K562 (cell line): ENCODE measurements around the gene ZNF521. TPM values are rescaled to one million over a fixed set of nuclear protein-coding genes. Genes with fewer than 3 reads are reported as not detected.

ENCODE experiments used
- ATAC-seq: fragments of 200-7000 bp; cut with Tn5 transposase; 3 replicates; pipeline ENCODE4 v1.9.1; 2020; ENCODE audit warnings: moderate library complexity
- BruUV-seq: library from RNA; stranded (reverse); fragments of 400-500 nt; replicated peaks from 2 replicates; lab custom pipeline; 2021; lab: Mats Ljungman, UMichigan
- CTCF ChIA-PET: fragments of 300-600 bp; formaldehyde crosslinking; extraction: SDS; loops from one replicate; lab custom pipeline; 2021; ENCODE audit warnings: low intra/inter-chr PET ratio; lab: Yijun Ruan, JAX
- POLR2A ChIA-PET: fragments of 300-600, 350-650 bp; sonication (Branson Sonifier 250); formaldehyde crosslinking; extraction: SDS; loops from one replicate; lab custom pipeline; 2021; ENCODE audit warnings: antibody characterized with exemption, inconsistent platforms; lab: Yijun Ruan, JAX
- DNase-seq, 4 experiments: peaks; one replicate each; pipeline versions ENCODE4 v3.0.0 to v3.0.0-alpha.2; 2011 to 2018; ENCODE audit warnings: low spot score in 3 of 4, mixed read lengths in 3 of 4; ENCODE audit errors: extremely low read depth in 1 of 4
- FAIRE-seq: peaks from 2 replicates; lab custom pipeline; 2011; peaks lifted over from hg19 to GRCh38; lab: Jason Lieb, UNC
- H2AFZ ChIP-seq: 2 replicates; pipeline ENCODE4 v1.6.0; 2011; ENCODE audit warnings: low read depth, low read length, control low read depth, inconsistent platforms
- H3K27ac ChIP-seq: fragments of 200-600 bp; 3 replicates; pipeline ENCODE4 v1.8.0; 2011; ENCODE audit warnings: low read depth, mild to moderate bottlenecking, control low read depth, inconsistent platforms, low read length, moderate library complexity, mixed read lengths; ENCODE audit errors: extremely low read depth
- H3K27me3 ChIP-seq, 2 experiments: fragments of 300-600 bp in 1 of 2; 2 replicates in 1 of 2; 3 replicates in 1 of 2; pipeline versions ENCODE4 v1.6.0 to v1.8.0; 2011; ENCODE audit warnings: inconsistent platforms in 2 of 2, low read length in 2 of 2, mild to moderate bottlenecking in 1 of 2, mixed read lengths in 1 of 2, moderate library complexity in 1 of 2; ENCODE audit not compliant: control insufficient read depth in 2 of 2, insufficient read depth in 2 of 2
- H3K36me3 ChIP-seq: fragments of 300-600 bp; 3 replicates; pipeline ENCODE4 v1.8.0; 2011; ENCODE audit warnings: mild to moderate bottlenecking, low read length, inconsistent platforms; ENCODE audit not compliant: control insufficient read depth, insufficient read depth
- H3K4me1 ChIP-seq, 2 experiments: fragments of 200-600 bp in 1 of 2; replicated peaks in 1 of 2; 2 replicates in 1 of 2; 3 replicates in 1 of 2; pipeline versions ENCODE4 v1.5.1 to v1.8.0; 2011; ENCODE audit warnings: inconsistent platforms in 2 of 2, low read length in 2 of 2, mild to moderate bottlenecking in 1 of 2, mixed read lengths in 1 of 2, moderate library complexity in 1 of 2; ENCODE audit not compliant: control insufficient read depth in 2 of 2, insufficient read depth in 2 of 2
- H3K4me2 ChIP-seq: 2 replicates; pipeline ENCODE4 v1.6.1; 2011; ENCODE audit warnings: low read length, control low read depth, inconsistent platforms, mixed read lengths; ENCODE audit not compliant: insufficient read depth
- H3K4me3 ChIP-seq: fragments of 200-600 bp; sonication (generic), shearing (Covaris generic); 2 replicates; pipeline ENCODE4 v1.5.1; 2016; ENCODE audit warnings: control low read depth, inconsistent platforms
- H3K79me2 ChIP-seq: fragments of 200-600 bp; 3 replicates; pipeline ENCODE4 v1.8.0; 2011; ENCODE audit warnings: low read length, inconsistent platforms; ENCODE audit not compliant: control insufficient read depth, insufficient read depth
- H3K9ac ChIP-seq, 2 experiments: 2 replicates each; pipeline versions ENCODE4 v1.6.0 to v1.6.1; 2011; ENCODE audit warnings: low read depth in 2 of 2, low read length in 2 of 2, control low read depth in 1 of 2, inconsistent platforms in 1 of 2, mild to moderate bottlenecking in 1 of 2, mixed read lengths in 1 of 2; ENCODE audit not compliant: insufficient read depth in 1 of 2
- H3K9me1 ChIP-seq: one replicate; pipeline ENCODE4 v1.6.0; 2011; ENCODE audit warnings: inconsistent platforms, mild to moderate bottlenecking, low read length, moderate library complexity; ENCODE audit not compliant: control insufficient read depth, insufficient read depth
- H3K9me3 ChIP-seq: replicated peaks from 2 replicates; pipeline ENCODE4 v1.5.1; 2011; ENCODE audit warnings: low read depth, low read length, inconsistent platforms; ENCODE audit not compliant: control insufficient read depth, insufficient read depth
- H4K20me1 ChIP-seq: replicated peaks from 2 replicates; pipeline ENCODE4 v1.6.1; 2011; ENCODE audit warnings: low read length, inconsistent platforms, mixed read lengths; ENCODE audit not compliant: control insufficient read depth, insufficient read depth
- L3MBTL2 ChIP-seq: fragments of 450-650 bp; IDR thresholded peaks from 2 replicates; pipeline ENCODE4 v1.6.1; 2016; ENCODE audit warnings: mild to moderate bottlenecking, moderate library complexity
- MEIS2 ChIP-seq: fragments of 450-650 bp; IDR thresholded peaks from 2 replicates; pipeline ENCODE4 v1.6.1; 2014; ENCODE audit warnings: mild to moderate bottlenecking; ENCODE audit not compliant: partially characterized antibody
- RCOR1 ChIP-seq, 2 experiments: IDR thresholded peaks; 2 replicates each; pipeline ENCODE4 v1.6.1; 2012; ENCODE audit warnings: low read depth in 2 of 2, low read length in 2 of 2, borderline replicate concordance in 1 of 2, improper control_type of control experiment in 1 of 2
- SMARCA5 ChIP-seq: fragments of 450-650 bp; IDR thresholded peaks from 2 replicates; pipeline ENCODE4 v1.6.1; 2016
- ZNF124 ChIP-seq: sonication (generic); formaldehyde crosslinking; IDR thresholded peaks from 2 replicates; pipeline ENCODE4 v1.8.1; 2022; ENCODE audit warnings: missing genetic modification reagents
- ZNF444 ChIP-seq: fragments of 250-450 bp; sonication (Bioruptor Pico); IDR thresholded peaks from 2 replicates; pipeline ENCODE4 v1.4.0; 2020; ENCODE audit warnings: mild to moderate bottlenecking, moderate library complexity
- ZNF449 ChIP-seq: fragments of 250-450 bp; sonication (Bioruptor Pico); IDR thresholded peaks from 2 replicates; pipeline ENCODE4 v1.8.0; 2022; ENCODE audit warnings: moderate library complexity, mild to moderate bottlenecking, inconsistent platforms
- WGBS: fragments of 100-300 bp; shearing (Covaris generic); methylation state at CpG from one replicate; pipeline ENCODE4 v1.1.6; 2016; ENCODE audit warnings: low coverage, mixed read lengths; ENCODE audit not compliant: insufficient coverage; ENCODE audit errors: missing lambda C conversion rate; 5-methylcytosine and 5-hydroxymethylcytosine counted together
- in situ Hi-C: fragments of 300-500 bp; cut with MboI; formaldehyde crosslinking; loops from 4 replicates; pipeline ENCODE4 v1.15.0; 2018; ENCODE audit warnings: inconsistent platforms, mixed read lengths
- intact Hi-C: fragments of 100-400 bp; cut with micrococcal nuclease; formaldehyde crosslinking; loops from 2 replicates; pipeline ENCODE4 v1.14.2; 2022
- polyA plus RNA-seq, 8 experiments: library from polyadenylated mRNA; depleted of rRNA in 4 of 8; stranded (reverse) in 5 of 8; unstranded in 3 of 8; fragments of >200 nt; fragmentation: Nextera tagmentation in 2 of 8; fragmentation: Illumina TruSeq in 1 of 8; extraction: Ambion mirVana in 2 of 8; extraction: Trizol in 1 of 8; gene quantifications; 2 replicates each; pipeline versions ENCODE4 v1.2.1 to v1.2.3, GENCODE V29; 2011 to 2014; ENCODE audit warnings: inconsistent platforms in 1 of 8, missing spikeins in 1 of 8
- total RNA-seq, 7 experiments: library from RNA; depleted of rRNA in 6 of 7; stranded (reverse); fragments of >200 nt in 6 of 7; fragmentation: Illumina TruSeq in 2 of 7; extraction: Trizol in 2 of 7; gene quantifications; 2 replicates each; pipeline versions ENCODE4 v1.2.1 to v1.2.3, GENCODE V29; 2011 to 2021; ENCODE audit warnings: low replicate concordance in 1 of 7

The ZNF521 gene
- total and polyA plus RNA-seq, 9 of the 15 experiments (the other 6 are each of a cell fraction or from before 2014, with no cell fraction given): 1.2 to 5.8 (median 1.6) TPM

GRCh38 chr18:25284861-25285550, 67.0 kb downstream of the ZNF521 start:
- FAIRE-seq (no peak), ATAC-seq (no peak), DNase-seq (no peak)
- Histone ChIP-seq H3K4me2 (no peak overlapping the region), H3K9me3 (no peaks in the 10 kb centered on the region), H3K36me3 (no peaks in the 10 kb centered on the region), H3K9ac (no peak overlapping the region), H3K27ac (no peak overlapping the region), H3K4me3 (no peak overlapping the region), H3K4me1 (no peaks in the 10 kb centered on the region), H2AFZ (no peak overlapping the region), H3K27me3 (no peaks in the 10 kb centered on the region; a peak in 2 of 5 replicates), H3K9me1 (no peaks in the 10 kb centered on the region), H3K79me2 (no peaks in the 10 kb centered on the region), H4K20me1 (no peaks in the 10 kb centered on the region)
- CTCF ChIA-PET: no interaction called here
- POLR2A ChIA-PET: interaction anchor here (0.5 to 1.1 kb wide), 3 partner anchors 22 to 1985 kb away, joined by 3 read pairs; no protein-coding TSS in a partner anchor
- in situ Hi-C loops (no loop called here), intact Hi-C loops (no loop called here)
- no TSS peak for BruUV-seq
- TF ChIP-seq MEIS2: peak; percentile 7
- TF ChIP-seq ZNF124 (CRISPR knock-in tag): no peak
- WGBS: 15% methylated on average over 10 of the region's 10 CpGs

- Histone ChIP-seq H3K27ac (no peak overlapping the region), H3K36me3 (no peaks in the 10 kb centered on the region), H3K4me1 (no peaks in the 10 kb centered on the region), H3K79me2 (no peaks in the 10 kb centered on the region), H3K9ac (no peak overlapping the region), H4K20me1 (no peaks in the 10 kb centered on the region), H2AFZ (no peak overlapping the region), H3K4me3 (no peak overlapping the region)
- intact Hi-C loops: no loop called here
- CTCF ChIA-PET: no interaction called here
- no peak for ATAC-seq
- no peak for TF ChIP-seq L3MBTL2
- no peak for TF ChIP-seq ZNF449 (CRISPR knock-in tag)
- TF ChIP-seq SMARCA5: no peak
- TF ChIP-seq ZNF444 (CRISPR knock-in tag): no peak
- no peak for TF ChIP-seq RCOR1 (IDR thresholded peaks at IDR 0.05; ENCODE audit: borderline replicate concordance in 1 of 2, low read depth in 2 of 2, low read length in 2 of 2)
- TF ChIP-seq, all 486 proteins: peak for 0
- no TSS peak for BruUV-seq
- FAIRE-seq (no peak), DNase-seq (no peak)
- in situ Hi-C loops: no loop called here
- Histone ChIP-seq H3K4me2 (no peak overlapping the region), H3K9me3 (no peaks in the 10 kb centered on the region), H3K9me1 (no peaks in the 10 kb centered on the region), H3K27me3 (no peaks in the 10 kb centered on the region; a peak in 2 of 5 replicates)
- WGBS: 3% methylated on average over 7 of the region's 7 CpGs
- POLR2A ChIA-PET: interaction anchor here (1.1 kb wide), 1 partner anchor 21 kb away, joined by 3 read pairs; no protein-coding TSS in a partner anchor
Observed at GRCh38 chr18:25284281-25284680, 67.7 kb downstream of the ZNF521 start.
